Stomach smooth muscle (tissue), 2 donors: ENCODE data around the gene DSG3.

ENCODE experiments used
- H3K27ac ChIP-seq: one replicate; pipeline ENCODE4 v1.7.0; 2013; ENCODE audit warnings: mild to moderate bottlenecking, low read length, inconsistent platforms
- H3K27me3 ChIP-seq, 2 donors: one replicate each; pipeline ENCODE4 v1.7.0; 2013; ENCODE audit warnings: low read length in 2 of 2; ENCODE audit not compliant: insufficient read depth in 2 of 2, control insufficient read depth in 1 of 2
- H3K36me3 ChIP-seq, 2 donors: one replicate each; pipeline ENCODE4 v1.7.0; 2013; ENCODE audit warnings: low read length in 2 of 2; ENCODE audit not compliant: control insufficient read depth in 2 of 2, insufficient read depth in 2 of 2
- H3K4me1 ChIP-seq: one replicate; pipeline ENCODE4 v1.7.0; 2013; ENCODE audit warnings: low read length; ENCODE audit not compliant: control insufficient read depth, insufficient read depth
- H3K4me3 ChIP-seq, 2 donors: one replicate each; pipeline ENCODE4 v1.7.0; 2013; ENCODE audit warnings: low read length in 2 of 2
- H3K9ac ChIP-seq, 2 donors: one replicate each; pipeline ENCODE4 v1.7.0; 2013; ENCODE audit warnings: low read length in 2 of 2, mild to moderate bottlenecking in 1 of 2
- H3K9me3 ChIP-seq, 2 donors: one replicate each; pipeline ENCODE4 v1.7.0; 2013; ENCODE audit warnings: low read length in 2 of 2; ENCODE audit not compliant: control insufficient read depth in 2 of 2
- donor health status: healthy.
- donor health status: Pancreatic carcinoma.

The DSG3 gene

DNA sequence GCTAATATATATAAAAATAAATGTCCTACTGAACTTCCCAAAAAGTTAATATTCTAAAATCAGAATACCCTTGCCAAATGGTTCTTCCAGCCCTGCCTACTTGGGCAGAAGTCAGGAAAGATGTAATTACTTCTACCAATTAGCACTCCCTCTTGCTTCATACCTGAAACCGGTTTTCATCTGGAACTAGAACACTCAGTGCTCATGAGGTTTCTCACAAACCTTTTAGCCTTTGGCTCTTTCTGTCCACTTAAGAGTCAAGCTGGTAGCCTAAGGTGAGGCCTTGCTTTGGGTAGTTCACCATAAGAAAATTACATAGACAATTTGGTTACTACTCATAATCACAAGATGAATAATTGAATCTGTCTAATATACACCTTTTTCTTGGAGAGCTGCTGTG lies 4.1 kb downstream of the DSG3 start:
- H3K9ac ChIP-seq: no peak overlapping the region
- H3K27ac ChIP-seq: no peak overlapping the region
- H3K4me3 ChIP-seq: no peak overlapping the region
- no peaks in the 10 kb centered on the region for H3K4me1 ChIP-seq
- H3K27me3 ChIP-seq: no peaks in the 10 kb centered on the region
- H3K9me3 ChIP-seq: no peaks in the 10 kb centered on the region
- H3K36me3 ChIP-seq: no peaks in the 10 kb centered on the region

GRCh38 chr18:31454066-31454708 lies 6.6 kb downstream of the DSG3 start:
- Histone ChIP-seq H3K4me3 (no peak overlapping the region), H3K36me3 (no peaks in the 10 kb centered on the region), H3K9ac (no peak overlapping the region), H3K27ac (no peak overlapping the region), H3K27me3 (no peaks in the 10 kb centered on the region), H3K4me1 (no peaks in the 10 kb centered on the region), H3K9me3 (no peaks in the 10 kb centered on the region)

DNA sequence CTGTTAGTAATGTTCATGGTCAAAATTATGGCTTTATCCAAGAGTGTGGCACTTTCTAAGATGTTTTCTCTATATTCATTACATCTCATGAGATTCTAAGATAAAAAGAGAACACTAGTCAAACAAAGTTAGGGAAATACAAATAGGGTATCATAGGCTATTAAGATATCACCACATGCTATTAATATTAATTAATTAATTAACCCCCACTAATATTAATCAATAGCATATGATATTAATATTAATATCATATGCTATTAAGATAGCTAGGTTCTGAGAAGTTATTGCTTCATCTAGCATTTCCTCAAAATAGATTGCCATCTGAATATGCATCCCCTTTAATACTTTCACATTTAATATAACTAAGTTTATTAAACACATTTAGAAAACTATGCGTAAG lies 22.1 kb downstream of the DSG3 start:
- Histone ChIP-seq H3K27ac (no peak overlapping the region), H3K27me3 (no peaks in the 10 kb centered on the region), H3K4me1 (no peaks in the 10 kb centered on the region), H3K9ac (no peak overlapping the region), H3K4me3 (no peak overlapping the region), H3K9me3 (no peaks in the 10 kb centered on the region), H3K36me3 (no peaks in the 10 kb centered on the region)

- Histone ChIP-seq H3K4me3 (no peak overlapping the region), H3K9me3 (no peaks in the 10 kb centered on the region), H3K4me1 (no peaks in the 10 kb centered on the region), H3K36me3 (no peaks in the 10 kb centered on the region), H3K9ac (no peak overlapping the region), H3K27me3 (peaks cover 0 to 2% of the 10 kb centered on the region in 2 donors), H3K27ac (no peak overlapping the region)
Observed at GRCh38 chr18:31478688-31479087, 31.1 kb downstream of the DSG3 start.

- peaks cover 0 to 2% of the 10 kb centered on the region in 2 donors for H3K27me3 ChIP-seq
- H3K9me3 ChIP-seq: no peaks in the 10 kb centered on the region
- H3K27ac ChIP-seq: no peak overlapping the region
- no peaks in the 10 kb centered on the region for H3K4me1 ChIP-seq
- no peak overlapping the region for H3K4me3 ChIP-seq
- no peaks in the 10 kb centered on the region for H3K36me3 ChIP-seq
- H3K9ac ChIP-seq: no peak overlapping the region
Observed at GRCh38 chr18:31482051-31482450, 34.5 kb downstream of the DSG3 start.

DNA sequence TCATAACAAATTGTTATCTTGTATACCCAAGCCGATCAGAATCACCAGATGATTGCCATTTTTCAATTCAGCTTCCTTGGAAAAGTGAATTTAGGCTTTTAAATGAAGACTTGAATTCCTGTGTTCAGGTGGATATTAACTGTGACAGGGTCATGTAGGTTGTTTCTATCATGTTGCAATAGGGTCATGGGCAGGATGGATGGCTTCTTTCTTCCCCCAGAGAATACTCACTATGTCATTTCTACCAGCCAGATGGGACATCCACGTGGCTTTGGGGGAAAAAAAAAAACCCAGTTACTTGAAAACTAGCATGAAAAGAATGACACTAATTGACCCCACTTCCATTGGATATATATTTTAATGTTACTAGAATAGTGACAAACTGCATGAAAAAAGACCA lies 35.9 kb downstream of the DSG3 start:
- Histone ChIP-seq H3K9me3 (no peaks in the 10 kb centered on the region), H3K36me3 (no peaks in the 10 kb centered on the region), H3K27me3 (no peaks in the 10 kb centered on the region), H3K9ac (no peak overlapping the region), H3K27ac (no peak overlapping the region), H3K4me3 (no peak overlapping the region), H3K4me1 (no peaks in the 10 kb centered on the region)

- Histone ChIP-seq H3K4me3 (no peak overlapping the region), H3K9ac (no peak overlapping the region), H3K27me3 (no peaks in the 10 kb centered on the region), H3K27ac (no peak overlapping the region), H3K36me3 (no peaks in the 10 kb centered on the region), H3K9me3 (no peaks in the 10 kb centered on the region), H3K4me1 (no peaks in the 10 kb centered on the region)
Observed at GRCh38 chr18:31484461-31484860, 36.9 kb downstream of the DSG3 start.

- Histone ChIP-seq H3K4me1 (no peaks in the 10 kb centered on the region), H3K27ac (no peak overlapping the region), H3K4me3 (no peak overlapping the region), H3K27me3 (no peaks in the 10 kb centered on the region), H3K9me3 (no peaks in the 10 kb centered on the region), H3K9ac (no peak overlapping the region), H3K36me3 (no peaks in the 10 kb centered on the region)
Observed at GRCh38 chr18:31486165-31486564, 38.6 kb downstream of the DSG3 start.

GRCh38 chr18:31487246-31488015 lies 39.9 kb downstream of the DSG3 start:
- no peaks in the 10 kb centered on the region for H3K4me1 ChIP-seq
- no peaks in the 10 kb centered on the region for H3K27me3 ChIP-seq
- no peak overlapping the region for H3K9ac ChIP-seq
- H3K9me3 ChIP-seq: no peaks in the 10 kb centered on the region
- no peaks in the 10 kb centered on the region for H3K36me3 ChIP-seq
- no peak overlapping the region for H3K4me3 ChIP-seq
- H3K27ac ChIP-seq: no peak overlapping the region

DNA sequence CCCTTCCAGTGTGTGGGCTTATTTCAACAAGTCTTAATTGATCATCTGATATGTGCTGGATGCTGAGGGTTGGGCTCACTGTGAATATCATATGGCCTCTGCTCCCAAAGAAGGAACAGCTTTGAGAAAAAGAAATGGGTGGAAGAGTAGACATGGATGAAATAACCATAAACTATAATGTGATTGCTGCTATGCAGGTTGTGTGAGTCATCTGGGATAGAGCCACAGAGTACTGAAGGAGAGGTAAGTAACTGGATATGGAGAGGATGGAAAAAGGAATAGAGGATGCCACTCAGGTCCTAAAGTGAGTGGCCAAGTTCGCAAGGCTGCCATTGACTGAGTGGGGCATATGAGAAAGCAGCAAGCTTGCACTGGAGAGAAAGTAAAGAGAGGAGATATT lies 41.8 kb downstream of the DSG3 start:
- Histone ChIP-seq H3K4me3 (no peak overlapping the region), H3K9me3 (no peaks in the 10 kb centered on the region), H3K27me3 (no peaks in the 10 kb centered on the region), H3K9ac (no peak overlapping the region), H3K4me1 (no peaks in the 10 kb centered on the region), H3K27ac (no peak overlapping the region), H3K36me3 (no peaks in the 10 kb centered on the region)

DNA sequence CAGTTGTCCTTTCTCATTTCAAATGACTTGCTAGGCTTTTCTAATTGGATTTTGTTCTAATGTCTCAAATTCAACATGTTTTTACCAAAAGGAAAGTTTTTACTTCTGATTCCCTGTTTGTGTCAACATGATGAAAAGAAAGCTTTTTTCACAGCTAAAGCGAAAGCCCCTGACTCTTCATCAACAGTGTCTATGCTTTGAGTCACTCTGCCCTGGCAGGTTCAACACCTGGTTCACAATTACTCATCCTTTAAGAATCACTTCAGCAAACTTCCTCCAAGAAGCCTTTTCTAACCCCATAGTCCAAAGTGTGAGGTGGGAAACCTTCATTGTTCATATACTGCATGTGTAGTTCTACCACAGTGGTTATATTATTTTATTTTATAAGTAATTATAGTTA lies 42.8 kb downstream of the DSG3 start:
- no peak overlapping the region for H3K4me3 ChIP-seq
- no peaks in the 10 kb centered on the region for H3K36me3 ChIP-seq
- no peak overlapping the region for H3K9ac ChIP-seq
- H3K9me3 ChIP-seq: no peaks in the 10 kb centered on the region
- no peaks in the 10 kb centered on the region for H3K27me3 ChIP-seq
- no peak overlapping the region for H3K27ac ChIP-seq
- H3K4me1 ChIP-seq: no peaks in the 10 kb centered on the region
